Measurements from ENCODE around the gene LMOD1.
A peak's percentile ranks its signal among the peaks of the same experiment; 100 is the strongest.

The LMOD1 gene

DNA sequence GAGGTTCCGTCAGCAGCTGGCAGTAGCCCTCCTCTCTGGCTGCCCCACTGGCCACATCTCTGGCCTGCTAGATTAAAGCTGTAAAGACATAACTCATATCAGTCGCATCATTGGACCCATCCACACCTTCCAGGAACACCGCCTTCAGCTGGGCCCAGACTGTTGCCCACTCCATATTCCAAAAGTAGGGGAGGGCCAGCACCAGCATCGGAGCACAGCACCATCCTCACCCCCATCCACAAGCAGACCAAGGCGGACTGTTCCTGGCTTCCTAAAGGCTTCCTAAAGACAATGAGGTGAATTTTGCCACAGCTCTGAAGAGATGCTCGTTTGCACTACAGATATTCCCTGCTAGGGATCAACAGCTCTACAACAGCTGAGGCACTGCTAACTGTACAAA, 54.1 kb downstream of the LMOD1 start:
- no peak for DNase-seq (ENCODE audit: low read depth)

DNA sequence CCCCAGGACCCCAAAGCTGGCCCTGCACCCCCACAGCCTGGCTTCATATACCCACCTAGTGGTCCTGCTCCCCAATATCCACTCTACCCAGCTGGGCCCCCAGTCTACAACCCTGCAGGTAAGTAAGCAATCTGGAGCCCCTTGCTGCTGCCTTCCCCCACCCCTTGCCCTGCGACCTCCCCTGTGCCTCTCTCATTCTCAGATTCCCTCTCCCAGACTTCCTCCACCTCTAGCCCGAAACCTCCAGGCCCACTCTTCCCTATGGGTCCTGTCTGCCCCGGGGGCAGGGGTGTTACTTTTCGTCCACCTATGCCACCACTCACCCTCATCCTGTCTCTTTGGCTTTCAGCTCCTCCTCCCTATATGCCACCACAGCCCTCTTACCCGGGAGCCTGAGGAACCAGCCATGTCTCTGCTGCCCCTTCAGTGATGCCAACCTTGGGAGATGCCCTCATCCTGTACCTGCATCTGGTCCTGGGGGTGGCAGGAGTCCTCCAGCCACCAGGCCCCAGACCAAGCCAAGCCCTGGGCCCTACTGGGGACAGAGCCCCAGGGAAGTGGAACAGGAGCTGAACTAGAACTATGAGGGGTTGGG, 54.8 kb downstream of the LMOD1 start:
- DNase-seq (ENCODE audit: low read depth), result peak; percentile 23

DNA sequence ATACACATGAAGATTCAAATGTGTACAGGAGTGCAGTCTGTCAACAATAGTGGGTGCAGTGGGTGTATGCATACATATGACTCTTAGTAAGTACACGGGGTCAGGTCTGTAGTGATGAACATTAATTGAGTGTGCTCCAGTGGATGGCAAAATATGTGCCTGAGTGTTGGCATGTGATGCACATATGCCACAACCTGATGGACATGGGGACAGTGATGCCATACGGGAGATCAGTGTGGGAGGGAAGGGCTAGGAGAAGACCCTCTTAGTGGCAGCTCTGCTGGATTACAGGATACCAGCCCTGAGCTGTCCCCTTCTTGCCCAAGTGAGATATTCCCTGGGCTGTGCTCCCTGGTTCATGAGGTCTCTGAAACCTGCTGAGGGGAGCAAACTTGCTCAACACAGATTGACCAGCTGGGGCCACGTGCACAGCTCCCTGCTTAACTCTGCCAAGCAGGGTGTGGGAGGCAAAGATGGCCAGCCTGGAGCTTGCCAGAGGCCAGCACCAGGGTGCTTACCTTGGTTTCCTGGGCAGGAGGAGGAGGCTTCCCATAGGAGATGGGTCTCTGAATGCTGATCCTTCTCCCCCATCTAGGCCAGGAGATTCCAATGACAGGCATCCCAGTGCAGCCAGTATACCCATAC, 55.4 kb downstream of the LMOD1 start:
- DNase-seq (ENCODE audit: low read depth), result peak; percentile 27

DNA sequence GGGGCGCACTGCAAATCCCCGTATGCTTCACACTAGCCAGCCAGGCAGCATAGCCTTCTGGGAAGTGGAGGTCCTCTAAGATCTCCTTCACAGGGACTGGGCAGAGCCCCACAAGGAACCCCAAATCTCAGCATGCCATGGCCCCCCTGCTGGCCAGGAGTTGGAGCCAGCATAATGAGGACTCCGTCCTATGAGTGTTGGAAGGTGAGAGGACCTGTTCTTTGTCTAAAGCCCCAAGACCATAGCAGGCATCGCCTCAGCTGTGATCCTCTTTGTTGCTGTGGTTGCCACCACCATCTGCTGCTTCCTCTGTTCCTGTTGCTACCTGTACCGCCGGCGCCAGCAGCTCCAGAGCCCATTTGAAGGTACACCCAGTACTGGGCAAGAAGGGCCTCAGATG, 56.1 kb downstream of the LMOD1 start:
- DNase-seq (ENCODE audit: low read depth), result peak; percentile 15

DNA sequence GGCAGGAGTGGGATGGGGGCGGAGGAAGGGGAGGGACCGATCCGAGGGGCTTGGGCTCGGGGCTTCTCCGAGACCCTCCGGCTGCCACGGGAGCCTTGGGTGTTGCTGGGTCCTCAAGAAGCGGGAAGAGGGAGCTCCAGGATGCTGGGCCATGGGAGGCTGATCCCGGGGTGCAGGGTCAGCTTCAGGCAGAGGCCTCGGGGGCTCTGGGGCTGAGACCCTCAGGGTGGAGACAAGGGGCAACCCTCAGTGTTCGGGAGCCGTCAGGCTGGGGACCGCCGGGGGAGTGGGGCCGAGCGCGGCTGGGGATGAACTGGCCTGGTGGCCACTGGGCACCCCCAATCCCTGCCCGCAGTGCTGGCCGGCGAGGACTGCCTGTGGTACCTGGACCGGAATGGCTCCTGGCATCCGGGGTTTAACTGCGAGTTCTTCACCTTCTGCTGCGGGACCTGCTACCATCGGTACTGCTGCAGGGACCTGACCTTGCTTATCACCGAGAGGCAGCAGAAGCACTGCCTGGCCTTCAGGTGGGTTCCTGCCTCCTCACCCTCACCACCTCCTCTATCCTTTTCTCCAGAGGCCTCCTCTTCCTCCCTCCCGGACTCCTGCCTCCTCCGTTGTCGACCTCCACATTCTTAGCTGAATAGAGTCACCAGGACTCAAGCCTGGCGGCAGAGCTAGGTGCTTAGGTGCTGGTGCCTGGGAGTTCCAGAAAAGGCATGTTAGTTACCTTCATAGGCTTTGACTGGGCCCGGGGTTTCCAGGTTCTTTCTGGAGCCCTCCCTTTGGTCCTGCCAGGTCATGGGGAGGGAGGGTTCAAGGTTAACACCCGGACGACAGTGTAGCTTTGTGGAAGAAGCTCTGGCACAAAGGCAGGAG, 57.0 kb downstream of the LMOD1 start:
- DNase-seq (ENCODE audit: low read depth), result peak; percentile 35

DNA sequence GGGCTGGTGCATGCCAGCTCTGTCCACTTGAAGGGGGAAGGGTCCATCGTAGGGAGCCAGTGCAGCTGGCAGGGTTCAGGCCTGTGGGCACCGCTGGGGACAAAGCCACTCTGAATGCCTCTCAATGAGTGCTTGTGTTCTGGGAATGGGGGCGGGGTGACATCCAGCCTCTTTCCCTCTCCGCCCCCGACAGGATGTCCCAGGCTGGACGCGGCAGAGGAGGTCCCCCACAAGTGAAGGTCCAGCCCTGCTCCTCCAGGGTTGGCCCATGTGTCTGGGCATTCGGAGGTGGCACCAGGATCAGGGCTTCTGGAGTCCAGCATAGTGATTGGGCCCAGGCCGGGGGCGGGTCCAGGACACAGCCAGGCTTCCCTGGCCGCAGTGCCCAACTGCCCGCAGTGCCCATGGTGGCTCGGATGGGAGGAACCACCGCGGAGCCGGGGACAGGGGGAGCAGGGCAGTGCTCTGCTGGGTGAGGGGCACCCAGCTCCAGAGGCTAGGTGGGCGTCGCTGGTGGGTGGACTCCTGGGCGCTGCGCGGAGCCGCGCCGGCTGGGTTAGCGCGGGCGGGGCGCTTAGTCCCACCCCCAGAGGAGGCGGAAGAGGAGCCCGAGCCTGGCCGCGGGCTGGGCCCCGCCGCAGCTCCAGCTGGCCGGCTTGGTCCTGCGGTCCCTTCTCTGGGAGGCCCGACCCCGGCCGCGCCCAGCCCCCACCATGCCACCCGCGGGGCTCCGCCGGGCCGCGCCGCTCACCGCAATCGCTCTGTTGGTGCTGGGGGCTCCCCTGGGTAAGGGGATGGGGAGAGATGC, 57.9 kb downstream of the LMOD1 start, which contains the start of gene SHISA4:
Gene SHISA4 (plus strand): TSS at position 617 of the 808 bp plus-strand sequence. CDS start 97 bp downstream, at position 714.
- DNase-seq (ENCODE audit: low read depth), result peak; percentile 91

DNA sequence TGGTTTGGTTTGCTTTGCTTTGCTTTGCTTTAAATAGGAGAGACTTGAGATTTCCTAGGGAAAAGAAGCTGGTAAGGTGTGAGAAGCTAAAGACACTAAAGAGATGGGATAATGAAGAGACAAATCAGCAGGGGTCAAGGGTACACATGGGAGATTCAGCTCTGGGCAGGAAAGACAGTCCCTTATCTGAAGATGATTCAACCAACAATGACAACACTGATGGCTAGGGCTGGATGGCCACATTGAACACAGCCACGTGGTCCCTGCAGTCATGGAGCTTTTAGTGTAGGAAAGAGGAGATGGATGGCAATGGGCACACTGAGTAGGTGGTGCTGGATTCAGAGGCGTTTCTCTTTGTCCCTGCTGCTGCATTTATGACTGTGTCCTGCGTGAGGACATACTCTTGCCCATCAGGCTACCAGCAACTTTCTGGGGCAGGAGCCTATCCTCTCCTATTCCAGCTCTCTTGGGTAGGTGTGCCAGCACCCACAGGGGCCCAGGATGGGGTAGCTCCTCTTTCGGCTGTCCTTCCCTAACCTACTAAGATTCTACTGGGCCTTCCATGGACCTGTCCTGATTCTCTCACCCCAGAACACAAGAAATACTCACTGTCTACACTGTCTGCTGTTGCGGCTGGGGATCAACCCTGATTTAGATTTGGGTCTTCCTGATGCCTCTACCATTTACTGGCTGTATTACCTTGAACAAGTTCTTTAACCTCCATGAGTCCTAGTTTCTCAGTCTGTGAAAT, 59.1 kb downstream of the LMOD1 start:
- peak; percentile 19 for DNase-seq (ENCODE audit: low read depth)

DNA sequence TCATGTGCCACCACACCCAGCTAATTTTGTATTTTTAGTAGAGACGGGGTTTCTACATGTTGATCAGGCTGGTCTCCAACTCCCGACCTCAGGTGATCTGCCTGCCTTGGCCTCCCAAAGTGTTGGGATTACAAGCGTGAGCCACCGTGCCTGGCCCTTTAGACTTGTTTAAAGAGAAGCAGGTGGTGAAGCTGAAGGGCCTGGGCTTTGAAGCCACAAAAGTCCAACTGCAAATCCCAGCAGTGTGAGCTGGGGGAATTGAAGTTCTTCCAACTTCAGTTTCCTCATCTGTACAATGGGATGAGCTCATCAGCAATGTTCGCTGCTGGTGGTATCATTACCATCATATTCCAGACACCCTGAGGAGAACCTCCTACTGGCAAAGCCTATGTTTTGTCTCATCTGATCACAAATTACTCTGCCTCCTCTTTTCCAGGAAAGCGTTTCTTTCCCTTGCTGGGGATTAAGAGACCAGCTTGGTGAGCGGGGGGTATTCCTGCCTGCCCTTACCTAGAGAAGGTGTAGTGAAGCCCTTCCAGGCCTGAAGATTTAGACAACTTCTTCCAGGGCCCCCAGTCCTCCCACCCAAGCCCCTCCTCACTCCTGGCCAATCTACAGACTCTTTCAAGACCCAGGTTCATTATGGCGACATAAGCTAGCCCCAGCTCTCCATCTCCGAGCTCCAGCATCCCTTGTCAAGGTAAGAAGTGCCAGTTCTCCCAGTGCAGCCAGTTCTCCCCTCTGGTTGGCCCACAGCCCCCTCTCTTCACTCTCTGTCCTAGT, 60.1 kb downstream of the LMOD1 start:
- peak; percentile 21 for DNase-seq (ENCODE audit: low read depth)

DNA sequence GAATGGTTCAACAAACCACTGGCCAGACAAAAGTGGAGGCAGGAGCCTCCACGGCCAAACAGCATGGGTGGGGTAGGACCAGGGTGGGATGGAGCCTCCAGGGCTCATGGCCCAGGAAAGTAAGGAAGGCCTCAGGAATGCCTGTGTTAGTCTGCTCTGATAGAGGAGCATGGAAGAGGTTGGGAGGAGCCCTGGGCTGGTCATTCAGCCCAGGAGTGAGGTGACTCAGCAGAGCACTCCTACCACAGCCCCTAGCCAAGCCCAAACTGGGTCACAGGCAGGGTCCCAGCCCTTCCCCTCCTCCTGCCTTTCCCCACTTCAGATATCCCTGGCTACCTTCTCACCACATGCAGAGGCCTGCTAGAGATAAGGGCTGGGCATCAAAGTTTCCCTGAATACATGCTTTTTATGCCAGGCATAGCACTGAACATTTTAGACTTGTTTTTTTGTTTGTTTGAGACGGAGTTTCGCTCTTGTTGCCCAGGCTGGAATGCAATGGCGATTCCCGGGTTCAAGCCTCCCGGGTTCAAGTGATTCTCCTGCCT, 60.7 kb downstream of the LMOD1 start:
- peak; percentile 75 for DNase-seq (ENCODE audit: low read depth)

DNA sequence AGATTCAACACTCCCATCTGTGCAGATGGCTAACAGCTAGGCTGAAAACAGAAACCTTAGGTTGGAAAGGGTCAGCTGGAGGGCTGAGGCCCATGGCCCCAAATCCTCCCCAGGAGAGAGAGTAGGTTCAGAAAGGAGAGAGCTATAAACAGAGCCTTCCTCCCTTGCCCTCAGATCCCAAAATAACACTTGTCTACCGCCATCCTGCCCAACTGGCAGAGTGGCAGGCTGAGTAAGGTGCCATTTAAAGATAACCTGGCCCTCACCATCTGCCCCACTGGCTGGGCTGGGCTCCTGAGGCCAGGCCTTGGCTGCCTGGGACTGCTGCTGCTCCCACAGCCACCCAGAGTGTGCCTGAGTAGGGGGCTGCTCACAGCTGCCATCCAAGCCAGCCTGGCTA, 61.9 kb downstream of the LMOD1 start:
- no peak for DNase-seq (ENCODE audit: low read depth)

DNA sequence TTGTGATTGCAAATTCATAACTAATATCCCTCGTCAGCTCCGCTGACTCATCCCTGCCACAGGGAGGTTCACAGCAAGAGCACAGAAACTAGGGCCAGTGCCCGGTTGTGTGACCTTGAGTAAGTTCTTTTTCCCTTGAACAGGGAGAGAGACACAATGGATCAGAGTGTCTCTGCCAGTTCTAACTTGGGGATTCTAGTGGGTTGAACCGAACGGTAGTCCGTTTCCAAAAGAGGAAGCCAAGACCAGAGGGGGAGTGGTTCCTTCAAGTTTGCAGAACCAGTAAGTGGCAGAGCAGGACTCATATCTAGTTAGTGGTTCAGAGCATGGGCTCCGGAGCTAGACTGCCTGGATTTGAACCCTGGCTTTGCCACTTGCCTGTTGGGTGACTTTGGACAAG, 62.6 kb downstream of the LMOD1 start:
- peak; percentile 60 for DNase-seq (ENCODE audit: low read depth)

DNA sequence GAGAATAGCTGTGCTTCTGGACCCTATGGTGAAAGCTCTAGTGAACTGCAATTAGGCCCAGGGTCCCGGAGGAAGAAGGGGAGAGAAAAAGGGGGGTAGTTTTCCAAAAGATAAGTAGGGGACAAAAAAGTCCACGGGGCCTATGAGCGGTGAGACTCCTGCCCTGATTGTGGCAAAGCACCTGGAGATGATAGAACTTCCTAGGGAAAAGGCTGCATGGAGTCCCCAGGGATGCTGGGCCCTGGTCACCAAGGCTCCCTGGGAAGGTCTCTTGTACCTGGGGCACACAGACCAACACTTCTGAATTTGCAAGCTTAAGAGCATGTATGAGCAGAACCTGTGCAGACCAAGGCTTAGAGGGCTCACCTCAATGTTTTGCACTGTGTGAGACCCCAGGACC, 63.1 kb downstream of the LMOD1 start:
- DNase-seq (ENCODE audit: low read depth), result no peak

DNA sequence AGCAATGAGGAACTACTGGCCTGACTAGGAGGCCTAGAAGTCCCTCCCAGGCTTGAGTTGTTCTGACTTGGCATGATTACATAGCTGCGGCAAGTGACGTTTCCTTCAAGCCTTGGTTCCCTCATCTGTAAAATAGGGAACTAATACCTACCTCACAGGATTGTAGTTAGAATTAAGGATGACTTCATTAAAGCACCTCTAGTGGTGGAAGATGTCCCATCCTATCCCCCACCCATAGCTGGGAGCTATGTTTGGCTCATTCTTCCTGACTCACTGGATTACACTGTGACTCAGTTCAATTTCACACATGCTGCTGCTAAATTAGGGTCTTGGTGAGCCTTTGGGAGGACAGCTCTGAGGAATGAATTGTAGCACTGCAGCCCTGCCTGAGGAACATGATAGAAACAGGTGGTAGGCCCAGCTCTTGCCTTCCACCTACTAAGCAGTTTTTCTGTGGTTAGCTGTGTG, 63.6 kb downstream of the LMOD1 start:
- peak; percentile 92 for DNase-seq (ENCODE audit: low read depth)

DNA sequence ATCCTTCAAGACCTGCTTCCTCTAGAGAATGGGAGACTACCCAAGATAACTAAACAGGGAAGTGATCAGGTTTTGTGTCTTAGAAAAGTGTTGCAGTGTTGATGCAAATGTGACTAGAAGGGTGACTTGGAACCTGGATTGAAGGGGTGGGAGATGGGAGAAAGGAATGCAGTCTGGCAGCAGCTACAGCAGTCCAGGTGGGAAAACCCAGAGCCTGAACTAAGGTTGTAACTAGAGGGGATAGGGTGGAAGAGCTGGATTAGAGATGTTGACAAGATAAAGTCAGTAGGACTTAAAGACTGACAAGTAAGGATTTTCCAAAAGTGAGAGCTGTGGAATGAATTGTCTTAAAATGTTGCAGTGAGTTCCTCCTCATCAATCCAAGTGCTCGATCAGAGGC, 64.7 kb downstream of the LMOD1 start:
- DNase-seq (ENCODE audit: low read depth), result no peak

DNA sequence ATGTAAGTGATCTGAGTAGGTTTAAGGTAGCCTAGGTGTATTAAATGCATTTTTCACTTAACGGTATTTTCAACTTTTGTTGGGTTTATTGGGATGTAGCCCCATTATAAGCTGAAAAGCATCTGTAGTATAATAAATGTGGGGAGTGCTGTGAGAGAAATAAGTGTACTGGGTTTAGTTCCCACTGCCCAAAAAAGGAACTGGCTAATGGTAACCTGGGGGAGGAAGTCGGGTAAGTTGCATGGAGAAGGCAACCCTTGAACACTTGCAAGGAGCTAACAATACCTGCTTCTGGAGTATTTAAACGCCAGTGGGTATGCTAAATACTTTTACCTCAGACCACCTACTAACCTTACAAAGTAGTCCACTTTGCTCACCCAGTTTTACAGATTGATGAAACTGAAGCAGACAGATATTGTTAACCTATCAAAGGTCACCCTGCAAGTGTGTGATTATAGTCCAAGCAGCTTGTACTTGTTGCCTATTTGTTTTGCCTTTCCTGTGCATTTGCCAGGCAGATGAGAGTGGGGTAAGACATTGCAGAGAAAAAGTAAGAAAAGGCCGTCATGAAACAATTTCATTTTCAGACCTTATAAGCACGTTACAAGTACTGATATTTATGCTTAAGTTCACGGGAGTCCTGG, 65.3 kb downstream of the LMOD1 start:
- no peak for DNase-seq (ENCODE audit: low read depth)

DNA sequence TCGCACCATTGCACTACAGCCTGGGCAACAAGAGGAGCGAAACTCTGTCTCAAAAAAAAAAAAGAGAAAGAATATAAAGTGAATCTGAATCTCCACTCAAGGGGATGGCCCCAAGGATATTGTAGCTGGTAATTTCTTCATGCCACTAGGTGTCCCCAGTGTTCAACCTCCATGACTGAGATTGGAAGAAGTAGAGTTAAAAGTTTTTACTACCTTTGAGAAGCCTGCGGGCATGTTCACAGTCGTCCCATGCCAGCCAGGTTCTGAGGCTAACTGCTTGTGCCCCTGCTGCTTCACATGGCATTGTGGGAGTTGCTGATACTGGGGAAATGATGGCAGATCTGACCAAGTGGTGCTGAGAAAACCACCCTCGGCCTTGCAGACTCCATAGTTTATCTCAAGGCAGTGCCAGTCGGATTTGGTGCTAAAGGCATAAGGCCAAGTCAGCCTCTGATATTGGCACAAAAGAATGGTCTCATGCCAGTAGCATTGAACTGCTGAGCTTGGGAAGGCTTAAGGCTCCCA, 68.4 kb downstream of the LMOD1 start:
- peak; percentile 71 for DNase-seq (ENCODE audit: low read depth)

DNA sequence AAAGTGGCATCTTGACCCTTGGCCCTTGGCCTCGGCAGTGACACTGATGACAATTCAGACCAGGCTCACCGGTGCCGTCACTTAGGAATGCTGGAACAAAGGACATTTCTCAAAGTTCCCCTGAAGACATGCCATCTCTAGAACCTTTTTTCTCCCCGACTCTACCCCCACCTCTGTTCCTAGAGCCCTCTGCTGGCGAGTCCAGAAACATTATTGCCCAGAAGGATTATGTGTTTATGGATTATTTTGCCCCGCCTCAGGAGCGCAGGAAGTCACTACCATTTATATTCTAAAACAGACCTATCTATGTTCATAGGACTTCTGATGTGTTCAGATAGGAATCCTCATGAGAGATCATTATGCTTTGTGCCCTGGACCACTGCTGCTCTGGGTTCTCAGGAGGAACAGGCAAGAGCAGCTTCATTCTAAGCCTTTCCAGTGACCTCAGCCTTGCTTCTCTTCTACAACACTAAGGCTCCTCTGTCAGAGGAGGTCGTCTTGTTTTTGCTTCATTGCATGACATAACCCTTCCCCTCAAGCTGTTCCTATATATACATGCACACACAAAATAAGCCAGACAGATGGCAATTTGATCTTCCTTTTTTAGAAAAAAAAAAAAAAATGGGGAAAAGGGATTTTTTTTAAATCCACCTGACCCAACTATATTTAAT, 70.1 kb downstream of the LMOD1 start:
- peak; percentile 45 for DNase-seq (ENCODE audit: low read depth)

DNA sequence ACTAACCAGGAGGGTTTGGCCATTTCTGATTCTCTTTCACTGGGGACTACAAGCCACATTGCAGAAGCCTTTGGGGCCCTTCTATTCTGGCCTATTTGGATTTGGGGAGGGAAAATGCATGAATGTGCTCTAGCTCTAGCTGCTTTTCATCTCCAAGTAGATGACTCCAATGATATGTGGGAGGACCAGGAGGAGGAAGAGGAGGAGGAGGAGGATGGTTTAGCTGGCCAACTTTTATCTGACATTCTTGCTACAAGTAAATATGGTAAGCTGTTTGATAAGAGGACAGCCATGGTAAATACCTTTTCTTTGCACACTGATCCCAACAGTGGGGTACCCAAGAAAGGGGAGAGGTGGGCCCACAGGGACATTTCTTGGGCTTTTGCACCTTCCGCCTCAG, 71.7 kb downstream of the LMOD1 start:
- no peak for DNase-seq (ENCODE audit: low read depth)

DNA sequence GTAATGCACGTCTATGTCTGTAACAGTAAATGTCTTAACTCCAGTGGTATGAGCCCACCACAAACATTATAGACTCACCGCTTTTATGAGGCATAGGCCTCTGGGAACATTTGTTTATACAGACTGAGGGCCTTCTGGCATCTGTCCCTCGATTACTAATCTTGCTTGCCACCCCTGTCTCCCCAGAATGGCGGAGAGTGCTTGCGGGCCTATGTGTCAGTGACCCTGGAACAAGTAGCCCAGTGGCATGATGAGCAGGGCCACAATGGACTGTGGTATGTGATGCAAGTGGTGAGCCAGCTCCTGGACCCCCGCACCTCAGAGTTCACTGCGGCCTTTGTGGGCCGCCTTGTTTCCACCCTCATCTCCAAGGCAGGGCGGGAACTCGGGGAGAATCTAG, 76.0 kb downstream of the LMOD1 start:
- DNase-seq (ENCODE audit: low read depth), result peak; percentile 81
